ENCODE results near the gene CDH13. TPM values are rescaled to one million over a fixed set of nuclear protein-coding genes. Genes with fewer than 3 reads are reported as not detected.

Gene CDH13
- total RNA-seq, 4 donors from 2014 or later = 12.5 to 35.9 (median 22.1) TPM

GRCh38 chr16:82783933-82784572 is 157.3 kb downstream of the CDH13 start:
- TF ChIP-seq CTCF (IDR thresholded peaks at IDR 0.05) = no peak
- DNase-seq (ENCODE audit: low spot score) = no peak
- no peak for ATAC-seq (ENCODE audit: low FRiP score)

GRCh38 chr16:82784573-82784968 is 157.8 kb downstream of the CDH13 start:
- no peak for DNase-seq (ENCODE audit: low spot score)
- no peak for TF ChIP-seq CTCF (IDR thresholded peaks at IDR 0.05)
- no peak for ATAC-seq (ENCODE audit: low FRiP score)

- ATAC-seq (ENCODE audit: low FRiP score) (no peak), DNase-seq (ENCODE audit: low spot score) (no peak)
- TF ChIP-seq CTCF (IDR thresholded peaks at IDR 0.05) = no peak
Measured at GRCh38 chr16:82788225-82788624, 161.5 kb downstream of the CDH13 start.

- no peak for TF ChIP-seq CTCF (IDR thresholded peaks at IDR 0.05)
- no peak for ATAC-seq (ENCODE audit: low FRiP score)
- no peak for DNase-seq (ENCODE audit: low spot score)
Measured at GRCh38 chr16:82788919-82789318, 162.2 kb downstream of the CDH13 start.

- no peak for TF ChIP-seq CTCF (IDR thresholded peaks at IDR 0.05)
- DNase-seq (ENCODE audit: low spot score) = no peak
- no peak for ATAC-seq (ENCODE audit: low FRiP score)
Measured at GRCh38 chr16:82792693-82793092, 165.9 kb downstream of the CDH13 start.

- ATAC-seq (ENCODE audit: low FRiP score) (peak; percentile 57), DNase-seq (ENCODE audit: low spot score) (no peak)
- TF ChIP-seq CTCF (IDR thresholded peaks at IDR 0.05) = no peak
Measured at GRCh38 chr16:82793528-82794245, 166.9 kb downstream of the CDH13 start.

- ATAC-seq (ENCODE audit: low FRiP score) (no peak), DNase-seq (ENCODE audit: low spot score) (no peak)
- no peak for TF ChIP-seq CTCF (IDR thresholded peaks at IDR 0.05)
Measured at GRCh38 chr16:82796047-82796446, 169.3 kb downstream of the CDH13 start.
